ENCODE results near the gene CAPN2.
"Not testable (repeated sequence)": the region's sequence is repeated elsewhere in the genome, so short reads cannot be mapped to it uniquely, and the experiment has no call there.

The CAPN2 gene

DNA sequence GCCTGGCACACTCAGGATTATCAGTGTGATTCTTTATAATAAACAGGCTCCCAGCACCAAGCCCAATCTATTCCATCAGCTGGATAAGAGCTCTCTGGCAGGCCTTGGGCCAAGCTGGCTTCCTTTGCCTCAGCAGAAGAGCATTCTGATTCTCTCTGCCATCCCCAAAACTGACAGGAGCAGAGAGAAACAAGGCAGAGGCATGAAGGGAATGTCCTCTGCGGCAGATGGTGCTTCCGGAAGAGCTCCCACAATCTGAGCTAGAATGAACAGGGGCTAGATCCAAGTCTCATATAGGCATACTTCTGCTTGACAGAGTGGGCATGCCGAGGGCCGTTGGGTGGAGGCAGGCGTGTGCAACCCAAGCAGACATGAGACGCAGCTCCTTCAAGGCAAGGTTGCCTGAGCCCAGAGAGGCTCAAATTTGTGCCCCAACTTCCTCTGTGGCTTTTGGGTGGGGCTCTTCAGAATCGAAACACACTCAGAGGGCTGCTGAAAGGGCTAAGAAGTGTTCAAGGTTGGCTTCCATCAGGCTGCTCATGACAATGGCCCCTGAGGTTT lies 4.0 kb downstream of the CAPN2 start:
- in situ Hi-C loops (cut with HindIII; ENCODE audit: low sequenced_read_pairs): loop anchor here (5.0 kb wide), 1 partner anchor 36 kb away; no protein-coding TSS in a partner anchor

DNA sequence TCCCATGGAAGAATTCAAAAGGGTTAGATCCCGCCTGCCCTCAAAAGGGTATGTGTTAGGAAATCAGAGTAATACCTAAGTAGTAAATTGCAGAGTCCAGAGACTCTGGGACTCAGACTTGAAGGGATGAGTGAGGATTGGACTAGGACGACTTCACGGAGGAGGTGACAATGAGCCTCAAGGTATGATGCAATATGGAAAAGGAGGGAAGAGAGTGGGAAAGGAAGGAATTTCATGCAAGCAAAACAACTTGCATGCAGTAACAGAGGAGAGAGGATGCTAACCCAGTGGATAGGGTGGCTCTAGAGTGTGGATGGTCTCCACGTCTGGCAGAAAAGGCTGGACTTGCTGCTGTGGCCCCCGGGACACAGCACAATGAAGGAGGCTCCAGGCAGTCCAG lies 4.8 kb downstream of the CAPN2 start:
- in situ Hi-C loops (cut with HindIII; ENCODE audit: low sequenced_read_pairs): loop anchor here (5.0 kb wide), 1 partner anchor 35 kb away; no protein-coding TSS in a partner anchor

- in situ Hi-C loops (cut with HindIII; ENCODE audit: low sequenced_read_pairs): loop anchor here (5.0 kb wide), 1 partner anchor 34 kb away; no protein-coding TSS in a partner anchor
Observed at GRCh38 chr1:223717695-223718363, 5.5 kb downstream of the CAPN2 start.

- in situ Hi-C loops (cut with HindIII; ENCODE audit: low sequenced_read_pairs): loop anchor here (5.0 kb wide), 1 partner anchor 33 kb away; no protein-coding TSS in a partner anchor
Observed at GRCh38 chr1:223718850-223719249, 6.5 kb downstream of the CAPN2 start.

GRCh38 chr1:223720971-223721591 lies 8.7 kb downstream of the CAPN2 start:
- in situ Hi-C loops (cut with HindIII; ENCODE audit: low sequenced_read_pairs): no loop called here

DNA sequence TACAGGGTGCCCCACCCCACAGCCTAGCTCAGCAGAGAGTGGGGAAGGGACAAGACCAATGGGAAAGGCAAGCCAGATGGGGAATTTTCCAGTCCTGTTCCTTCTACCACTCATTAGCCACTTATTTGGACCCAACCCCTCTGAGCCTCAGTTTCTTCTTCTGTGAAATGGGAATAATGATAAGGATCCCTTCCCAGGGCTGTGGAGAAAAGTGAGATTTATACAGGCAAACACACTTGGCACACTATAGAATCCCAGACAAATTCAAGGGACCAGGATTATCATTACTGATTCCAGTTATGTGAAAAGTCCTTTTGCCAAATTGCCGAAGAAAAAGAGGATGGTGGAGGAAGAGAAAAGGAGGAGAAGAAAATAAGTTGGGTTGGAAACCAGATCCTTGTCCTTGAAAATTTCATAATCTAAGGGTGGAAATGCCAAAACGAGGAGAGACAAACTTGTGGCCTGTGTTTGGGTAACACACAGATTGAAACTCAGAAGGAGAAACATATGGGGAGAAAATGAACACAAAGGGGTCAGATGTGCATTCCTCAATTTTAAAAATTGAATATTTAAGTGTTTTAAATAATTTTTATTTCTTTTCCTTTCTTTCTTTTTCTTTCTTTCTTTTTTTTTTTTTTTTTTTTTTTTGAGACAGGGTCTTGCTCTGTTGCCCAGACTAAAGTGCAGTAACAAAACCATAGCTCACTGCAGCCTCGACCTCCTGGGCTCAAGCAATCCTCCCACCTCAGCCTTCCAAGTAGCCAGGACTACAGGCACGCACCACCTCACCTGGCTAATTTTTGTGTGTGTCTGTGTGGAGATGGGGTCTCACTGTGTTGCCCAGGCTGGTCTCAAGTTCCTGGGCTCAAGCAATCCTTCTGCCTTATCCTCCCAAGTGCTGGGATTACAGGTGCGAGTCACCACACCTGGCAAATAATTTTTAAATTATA lies 9.6 kb downstream of the CAPN2 start:
- in situ Hi-C loops (cut with HindIII; ENCODE audit: low sequenced_read_pairs): no loop called here

DNA sequence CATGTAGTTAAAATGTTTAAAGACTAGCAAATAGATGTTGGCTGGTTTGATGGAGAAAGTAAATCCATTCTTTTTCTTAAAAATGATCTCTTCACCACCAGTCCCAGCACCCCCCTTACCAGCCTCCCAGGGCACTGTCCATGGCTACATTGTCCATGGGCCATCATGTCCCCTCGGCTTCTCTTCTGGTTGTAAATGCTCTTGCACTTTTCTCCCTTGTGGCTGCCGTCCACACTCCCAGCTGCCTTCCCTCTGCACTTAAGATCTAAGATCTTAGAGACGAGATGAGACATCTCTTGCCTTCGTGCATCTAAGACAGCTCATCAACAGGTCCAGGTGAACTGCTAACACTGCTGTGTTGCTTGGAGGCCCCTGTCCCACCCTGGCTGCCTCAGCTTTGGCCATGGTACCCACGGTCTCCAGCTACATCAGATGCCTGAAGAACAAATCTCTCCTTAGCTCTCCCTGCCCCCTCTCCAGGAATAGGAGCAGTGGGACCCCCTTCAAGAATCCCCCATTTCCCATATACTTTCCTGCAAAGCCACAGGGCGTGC lies 11.1 kb downstream of the CAPN2 start:
- in situ Hi-C loops (cut with HindIII; ENCODE audit: low sequenced_read_pairs): no loop called here

DNA sequence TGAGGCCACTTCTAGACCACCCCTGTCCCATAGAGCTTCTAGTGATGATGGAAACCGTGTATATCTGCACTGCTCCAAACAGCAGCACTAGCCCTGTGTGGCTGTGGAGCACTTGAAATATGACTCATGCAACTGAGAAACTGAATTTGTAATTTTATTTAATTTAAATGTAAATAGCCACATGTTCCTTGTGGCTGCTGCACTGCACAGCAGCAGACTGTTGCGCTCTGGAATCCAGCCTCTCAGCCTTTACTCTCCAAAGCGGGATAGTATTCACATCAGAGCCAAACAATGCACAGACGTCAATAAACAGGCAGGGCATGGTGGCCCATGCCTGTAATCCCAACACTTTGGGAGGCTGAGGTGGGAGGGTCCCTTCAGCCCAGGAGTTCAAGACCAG lies 12.0 kb downstream of the CAPN2 start:
- in situ Hi-C loops (cut with HindIII; ENCODE audit: low sequenced_read_pairs): no loop called here

DNA sequence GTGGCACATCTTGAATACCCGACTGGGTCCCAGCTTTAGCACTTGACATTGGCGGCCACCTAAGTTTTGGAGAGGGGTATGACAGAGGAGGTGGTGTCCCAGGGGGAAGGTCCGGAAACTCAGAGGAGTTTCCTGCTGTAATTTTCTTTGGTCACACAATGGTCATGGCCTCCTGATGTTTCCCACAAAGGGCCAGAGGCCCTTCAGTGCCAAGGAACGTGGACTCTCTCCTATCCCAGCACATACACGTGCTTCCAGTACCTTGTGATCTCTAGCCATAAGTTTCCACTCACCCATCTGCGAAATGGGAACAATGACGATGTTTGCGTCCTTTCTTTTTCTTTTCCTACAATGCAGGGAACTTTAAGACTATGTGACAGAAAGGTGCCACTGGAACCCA lies 13.2 kb downstream of the CAPN2 start:
- in situ Hi-C loops (cut with HindIII; ENCODE audit: low sequenced_read_pairs): no loop called here

DNA sequence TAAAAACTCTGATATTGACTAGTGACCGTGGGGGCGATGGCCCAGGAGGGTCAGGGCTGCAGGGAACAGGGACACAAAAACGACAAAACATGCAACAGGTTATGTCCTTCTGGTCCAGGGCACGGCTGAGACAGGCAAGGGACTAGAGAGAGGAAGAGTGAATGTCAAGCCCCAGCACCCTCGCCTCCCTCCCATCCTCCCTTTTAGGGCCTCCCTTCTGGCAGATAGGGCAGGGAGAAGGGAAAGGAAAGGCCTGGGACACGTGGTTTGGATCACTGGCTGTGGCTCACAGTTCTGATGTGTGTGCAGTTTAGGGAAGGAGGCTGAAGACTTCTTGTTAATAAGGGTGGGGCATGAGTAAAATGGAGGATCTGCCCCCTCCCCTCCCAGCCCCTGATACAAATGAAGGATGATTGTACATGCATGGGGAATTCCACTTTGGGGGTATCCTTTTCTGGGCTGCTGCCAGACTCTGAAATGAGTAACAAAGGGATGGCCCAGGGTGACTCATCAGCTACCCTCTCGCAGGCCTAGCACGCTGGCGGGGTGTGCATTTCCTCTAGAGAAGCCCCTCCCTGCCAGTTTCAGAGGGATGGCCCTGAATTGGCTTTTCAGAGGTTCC lies 14.2 kb downstream of the CAPN2 start:
- in situ Hi-C loops (cut with HindIII; ENCODE audit: low sequenced_read_pairs): no loop called here

- in situ Hi-C loops (cut with HindIII; ENCODE audit: low sequenced_read_pairs): no loop called here
Observed at GRCh38 chr1:223727541-223727940, 15.2 kb downstream of the CAPN2 start.

- in situ Hi-C loops (cut with HindIII; ENCODE audit: low sequenced_read_pairs): no loop called here
Observed at GRCh38 chr1:223729906-223730305, 17.6 kb downstream of the CAPN2 start.

DNA sequence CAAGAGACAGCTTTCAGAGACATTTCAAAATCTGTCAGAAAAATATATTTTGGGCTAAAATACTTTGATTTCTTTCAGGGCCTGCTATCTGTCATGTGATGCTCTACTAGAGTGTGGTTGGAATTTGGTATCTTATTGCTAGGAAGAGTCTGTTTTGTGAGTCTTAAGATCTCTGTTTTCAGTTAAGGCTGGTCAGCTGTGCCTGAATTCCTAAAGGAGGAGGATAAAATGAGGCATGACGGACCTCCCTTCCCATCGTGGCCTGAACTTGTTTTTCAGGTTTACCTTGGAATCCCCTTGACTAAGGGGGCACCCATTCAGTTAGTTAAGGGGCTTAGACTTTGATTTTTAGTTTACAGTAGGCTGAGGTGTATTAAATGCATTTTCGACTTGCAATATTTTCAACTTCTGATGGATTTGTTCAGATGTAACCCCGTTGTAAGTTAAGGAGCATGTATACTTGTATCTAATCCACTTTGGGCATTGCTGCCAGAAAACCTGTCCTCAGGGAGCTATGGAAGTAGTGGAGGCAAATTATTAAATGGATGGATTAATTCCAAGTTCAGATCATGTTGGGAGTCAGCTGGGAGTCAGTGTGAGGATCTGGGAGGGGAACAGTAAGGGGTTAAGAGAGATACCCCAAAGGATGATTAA lies 18.3 kb downstream of the CAPN2 start:
- in situ Hi-C loops (cut with HindIII; ENCODE audit: low sequenced_read_pairs): no loop called here

- in situ Hi-C loops (cut with HindIII; ENCODE audit: low sequenced_read_pairs): no loop called here
Observed at GRCh38 chr1:223731133-223731770, 18.9 kb downstream of the CAPN2 start.

DNA sequence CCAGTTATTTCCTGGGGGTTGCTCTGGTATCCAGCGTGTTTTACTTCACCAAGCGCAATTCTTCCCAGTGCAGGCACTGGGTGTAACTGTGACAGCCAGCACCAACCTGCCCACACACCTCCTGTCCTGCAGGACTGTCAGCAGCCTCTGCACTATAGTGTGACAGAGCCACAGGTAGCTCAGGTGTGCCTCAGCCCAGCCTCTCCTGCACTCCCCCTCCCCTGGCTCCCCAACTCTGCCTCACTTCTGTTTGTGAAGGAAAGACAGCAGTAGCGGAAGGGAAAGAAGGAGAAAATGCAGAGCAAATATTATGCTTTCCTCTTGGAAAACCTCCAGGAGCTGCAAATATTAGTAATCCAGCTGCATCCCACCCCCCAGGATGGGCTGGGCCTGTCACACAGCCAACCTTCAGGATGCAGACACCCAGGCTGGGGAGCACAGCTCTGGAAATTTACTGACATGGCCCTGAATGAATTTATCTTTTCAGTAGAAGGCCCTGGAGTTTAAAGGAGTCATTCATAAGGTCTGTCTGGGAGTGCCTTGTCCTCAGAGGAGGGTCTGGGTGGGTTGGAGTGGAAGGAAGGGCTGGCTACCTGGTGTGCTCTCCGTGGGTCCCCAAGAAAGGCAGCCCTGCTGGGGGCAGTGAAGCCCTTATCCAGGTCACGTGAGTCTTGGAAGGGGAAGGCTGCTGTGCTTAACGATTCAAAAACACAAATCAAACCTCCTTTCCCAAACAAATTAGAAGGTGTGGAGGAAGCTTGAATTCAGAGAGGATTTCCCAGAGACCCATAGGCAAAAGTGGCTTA lies 20.9 kb downstream of the CAPN2 start:
- in situ Hi-C loops (cut with HindIII; ENCODE audit: low sequenced_read_pairs): no loop called here

- in situ Hi-C loops (cut with HindIII; ENCODE audit: low sequenced_read_pairs): no loop called here
Observed at GRCh38 chr1:223733898-223734852, 21.8 kb downstream of the CAPN2 start.

- in situ Hi-C loops (cut with HindIII; ENCODE audit: low sequenced_read_pairs): not testable (repeated sequence)
Observed at GRCh38 chr1:223736638-223737037, 24.3 kb downstream of the CAPN2 start.

Data from endothelial cell of hepatic sinusoid (primary cell).